ENCODE results near the gene FAM107B. TPM values are rescaled to one million over a fixed set of nuclear protein-coding genes. Genes with fewer than 3 reads are reported as not detected.

Gene FAM107B
- total RNA-seq, 1 donor from 2014 or later: 286 TPM

DNA sequence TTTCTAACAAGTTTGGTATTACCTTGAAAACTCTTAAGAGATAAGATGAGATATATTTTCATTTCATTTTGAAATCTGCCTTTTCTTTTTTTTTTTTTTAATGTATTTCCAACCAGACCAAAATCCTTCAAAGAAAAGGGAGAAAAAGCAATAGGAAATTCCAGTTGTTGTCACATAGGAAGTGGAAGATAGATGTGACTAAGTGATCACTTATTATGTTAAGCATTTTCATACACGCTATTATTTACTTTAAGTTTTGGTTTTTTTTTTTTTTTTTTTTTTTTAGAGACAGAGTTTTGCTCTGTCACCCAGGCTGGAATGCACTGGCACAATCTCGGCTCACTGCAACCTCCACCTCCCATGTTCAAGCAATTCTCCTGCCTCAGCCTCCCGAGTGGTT lies 246.8 kb downstream of the FAM107B start:
- ChIA-PET CTCF (no interaction called here), POLR2A (no interaction called here)
- intact Hi-C loops (cut with micrococcal nuclease): no loop called here
- Mint-ChIP-seq H3K4me1 (peaks cover 21% of the 10 kb centered on the region), H3K27me3 (no peaks in the 10 kb centered on the region), H3K27ac (no peak overlapping the region), H3K36me3 (ENCODE audit: low read depth) (peaks cover 87% of the 10 kb centered on the region), H3K9me3 (no peaks in the 10 kb centered on the region), H3K4me3 (no peak overlapping the region)
- DNase-seq (no peak), ATAC-seq (ENCODE audit: low read depth) (no peak)
- no peak for TF ChIP-seq CTCF (IDR thresholded peaks at IDR 0.05)

- Mint-ChIP-seq H3K27me3 (no peaks in the 10 kb centered on the region), H3K27ac (no peak overlapping the region), H3K4me3 (no peak overlapping the region), H3K4me1 (peaks cover 17% of the 10 kb centered on the region), H3K9me3 (no peaks in the 10 kb centered on the region), H3K36me3 (ENCODE audit: low read depth) (peaks cover 85% of the 10 kb centered on the region)
- ChIA-PET CTCF (interaction anchor here (0.7 kb wide), 1 partner anchor 12 kb away, joined by 4 read pairs; no protein-coding TSS in a partner anchor), POLR2A (interaction anchor here (0.7 kb wide), 1 partner anchor 356 kb away, joined by 5 read pairs; no protein-coding TSS in a partner anchor)
- intact Hi-C loops (cut with micrococcal nuclease): no loop called here
- DNase-seq (no peak), ATAC-seq (ENCODE audit: low read depth) (no peak)
- no peak for TF ChIP-seq CTCF (IDR thresholded peaks at IDR 0.05)
These were observed 247.4 kb downstream of the FAM107B start for GRCh38 chr10:14527134-14527844.

GRCh38 chr10:14526326-14526725 lies 248.4 kb downstream of the FAM107B start:
- TF ChIP-seq CTCF (IDR thresholded peaks at IDR 0.05): no peak
- intact Hi-C loops (cut with micrococcal nuclease): no loop called here
- H3K36me3 Mint-ChIP-seq (ENCODE audit: low read depth): peaks cover 88% of the 10 kb centered on the region
- H3K4me1 Mint-ChIP-seq: peaks cover 13% of the 10 kb centered on the region
- no peaks in the 10 kb centered on the region for H3K9me3 Mint-ChIP-seq
- ChIA-PET POLR2A (interaction anchor here (0.7 kb wide), 1 partner anchor 355 kb away, joined by 5 read pairs; no protein-coding TSS in a partner anchor), CTCF (no interaction called here)
- ATAC-seq (ENCODE audit: low read depth) (no peak), DNase-seq (no peak)
- no peak overlapping the region for H3K4me3 Mint-ChIP-seq
- no peaks in the 10 kb centered on the region for H3K27me3 Mint-ChIP-seq
- H3K27ac Mint-ChIP-seq: no peak overlapping the region

GRCh38 chr10:14524691-14525324 lies 249.9 kb downstream of the FAM107B start:
- H3K9me3 Mint-ChIP-seq: no peaks in the 10 kb centered on the region
- intact Hi-C loops (cut with micrococcal nuclease): no loop called here
- POLR2A ChIA-PET: no interaction called here
- H3K27me3 Mint-ChIP-seq: no peaks in the 10 kb centered on the region
- ATAC-seq (ENCODE audit: low read depth) (no peak), DNase-seq (no peak)
- peaks cover 90% of the 10 kb centered on the region for H3K36me3 Mint-ChIP-seq (ENCODE audit: low read depth)
- CTCF ChIA-PET: interaction anchor here (1.5 kb wide), 1 partner anchor 12 kb away, joined by 5 read pairs; no protein-coding TSS in a partner anchor
- no peak overlapping the region for H3K4me3 Mint-ChIP-seq
- no peak overlapping the region for H3K27ac Mint-ChIP-seq
- no peak for TF ChIP-seq CTCF (IDR thresholded peaks at IDR 0.05)
- H3K4me1 Mint-ChIP-seq: peaks cover 10% of the 10 kb centered on the region

- no peak overlapping the region for H3K27ac Mint-ChIP-seq
- CTCF ChIA-PET: no interaction called here
- POLR2A ChIA-PET: interaction anchor here (0.6 kb wide), 2 partner anchors 23 to 300 kb away, joined by 3 read pairs; no protein-coding TSS in a partner anchor
- peaks cover 10% of the 10 kb centered on the region for H3K4me1 Mint-ChIP-seq
- no peaks in the 10 kb centered on the region for H3K27me3 Mint-ChIP-seq
- no peak for TF ChIP-seq CTCF (IDR thresholded peaks at IDR 0.05)
- no peak overlapping the region for H3K4me3 Mint-ChIP-seq
- no peaks in the 10 kb centered on the region for H3K9me3 Mint-ChIP-seq
- DNase-seq (no peak), ATAC-seq (ENCODE audit: low read depth) (no peak)
- H3K36me3 Mint-ChIP-seq (ENCODE audit: low read depth): peaks cover 90% of the 10 kb centered on the region
- intact Hi-C loops (cut with micrococcal nuclease): no loop called here
These were observed 251.4 kb downstream of the FAM107B start for GRCh38 chr10:14523286-14523685.

All from activated B cell treated with CpG ODN at 0.5 μM for 24 hours (primary cell).